Fibroblast of lung (primary cell): ENCODE data around the gene SMIM5. TPM values are rescaled to one million over a fixed set of nuclear protein-coding genes. Genes with fewer than 3 reads are reported as not detected.

Source experiments
- DNase-seq, 2 donors: peaks; one replicate each; pipeline versions ENCODE4 v3.0.0 to v3.0.0-alpha.2; 2010; ENCODE audit warnings: low read depth in 2 of 2
- H2AFZ ChIP-seq: 2 replicates; pipeline ENCODE4 v1.5.1; 2012; ENCODE audit warnings: low read length, control low read depth, inconsistent platforms
- H3K27ac ChIP-seq: 2 replicates; pipeline ENCODE4 v1.5.1; 2011; ENCODE audit warnings: low read length, control low read depth; ENCODE audit not compliant: insufficient read depth
- H3K27me3 ChIP-seq: 2 replicates; pipeline ENCODE4 v1.5.1; 2011; ENCODE audit warnings: mild to moderate bottlenecking, low read length; ENCODE audit not compliant: control insufficient read depth, insufficient read depth
- H3K36me3 ChIP-seq: 2 replicates; pipeline ENCODE4 v1.5.1; 2011; ENCODE audit warnings: low read length; ENCODE audit not compliant: control insufficient read depth, insufficient read depth
- H3K4me1 ChIP-seq: 2 replicates; pipeline ENCODE4 v1.5.1; 2011; ENCODE audit warnings: low read length; ENCODE audit not compliant: control insufficient read depth, insufficient read depth; ENCODE audit errors: extremely low read depth
- H3K4me2 ChIP-seq: 2 replicates; pipeline ENCODE4 v1.5.1; 2011; ENCODE audit warnings: low read length, control low read depth; ENCODE audit not compliant: insufficient read depth; ENCODE audit errors: extremely low read depth
- H3K4me3 ChIP-seq, 4 experiments: fragments of 200-600 bp in 1 of 4; sonication (generic) in 1 of 4; replicated peaks in 1 of 4; 2 replicates each; pipeline ENCODE4 v1.5.1; 2011 to 2016; ENCODE audit warnings: low read length in 4 of 4, low read depth in 3 of 4, mild to moderate bottlenecking in 3 of 4, control low read depth in 2 of 4, inconsistent platforms in 1 of 4, mixed read lengths in 1 of 4; ENCODE audit not compliant: insufficient read depth in 1 of 4; ENCODE audit errors: control extremely low read depth in 1 of 4
- H3K79me2 ChIP-seq: 2 replicates; pipeline ENCODE4 v1.5.1; 2012; ENCODE audit warnings: mild to moderate bottlenecking, low read length, inconsistent platforms; ENCODE audit not compliant: control insufficient read depth, insufficient read depth
- H3K9ac ChIP-seq: 2 replicates; pipeline ENCODE4 v1.5.1; 2011; ENCODE audit warnings: mild to moderate bottlenecking, low read length, control low read depth; ENCODE audit not compliant: insufficient read depth
- H3K9me3 ChIP-seq: 2 replicates; pipeline ENCODE4 v1.5.1; 2012; ENCODE audit warnings: low read depth, low read length; ENCODE audit not compliant: control insufficient read depth, insufficient read depth
- H4K20me1 ChIP-seq: 2 replicates; pipeline ENCODE4 v1.5.1; 2011; ENCODE audit warnings: low read length; ENCODE audit not compliant: control insufficient read depth, insufficient read depth; ENCODE audit errors: extremely low read depth
- CTCF ChIP-seq, 2 donors: IDR thresholded peaks in 1 of 2; conservative IDR thresholded peaks in 1 of 2; 1 replicate in 1 of 2; 2 replicates in 1 of 2; pipeline ENCODE4 v1.5.1; 2011 to 2012; ENCODE audit warnings: low read length in 2 of 2, control low read depth in 1 of 2, inconsistent platforms in 1 of 2, low read depth in 1 of 2, mild to moderate bottlenecking in 1 of 2
- EZH2 ChIP-seq: IDR thresholded peaks from 2 replicates; pipeline ENCODE4 v1.5.1; 2012; ENCODE audit warnings: low read length, control low read depth, mild to moderate bottlenecking; ENCODE audit errors: missing control alignments
- polyA plus RNA-seq, 2 donors: library from polyadenylated mRNA; depleted of rRNA in 1 of 2; stranded (reverse) in 1 of 2; unstranded in 1 of 2; fragments of >200 nt; gene quantifications; 2 replicates each; pipeline ENCODE4 v1.2.1, GENCODE V29; 2011 to 2012; ENCODE audit warnings: missing spikeins in 1 of 2
- total RNA-seq: library from RNA; depleted of rRNA; stranded (reverse); fragments of >200 nt; gene quantifications from 2 replicates; pipeline ENCODE4 v1.2.1, GENCODE V29; 2014

The SMIM5 gene
- total and polyA plus RNA-seq, 2 donors (not counting 1 experiment from before 2014, with no cell fraction given), result 0.05 to 0.17 TPM

- no peak for TF ChIP-seq EZH2
- TF ChIP-seq CTCF (conservative IDR thresholded peaks at IDR 0.05 in 1 of 2, IDR thresholded peaks at IDR 0.05 in 1 of 2; ENCODE audit: low read depth in 1 of 2, low read length in 2 of 2), result no peak
- H4K20me1 ChIP-seq, result no peaks in the 10 kb centered on the region
- H3K4me3 ChIP-seq, result no peak overlapping the region
- DNase-seq, result no peak
- no peak overlapping the region for H3K9ac ChIP-seq
- no peaks in the 10 kb centered on the region for H3K79me2 ChIP-seq
- no peak overlapping the region for H3K4me2 ChIP-seq
- H3K27ac ChIP-seq, result no peak overlapping the region
- no peaks in the 10 kb centered on the region for H3K9me3 ChIP-seq
- H3K27me3 ChIP-seq, result no peaks in the 10 kb centered on the region
- H3K4me1 ChIP-seq, result peaks cover 14% of the 10 kb centered on the region
- no peak overlapping the region for H2AFZ ChIP-seq
- H3K36me3 ChIP-seq, result no peaks in the 10 kb centered on the region
These were observed 2.9 kb upstream of the SMIM5 start for GRCh38 chr17:75630071-75630917.

- H3K9ac ChIP-seq, result no peak overlapping the region
- peaks cover 14% of the 10 kb centered on the region for H3K4me1 ChIP-seq
- no peak overlapping the region for H3K4me3 ChIP-seq
- no peaks in the 10 kb centered on the region for H4K20me1 ChIP-seq
- H3K9me3 ChIP-seq, result no peaks in the 10 kb centered on the region
- H3K79me2 ChIP-seq, result no peaks in the 10 kb centered on the region
- no peak for DNase-seq
- H2AFZ ChIP-seq, result no peak overlapping the region
- H3K36me3 ChIP-seq, result no peaks in the 10 kb centered on the region
- H3K4me2 ChIP-seq, result no peak overlapping the region
- TF ChIP-seq CTCF (conservative IDR thresholded peaks at IDR 0.05 in 1 of 2, IDR thresholded peaks at IDR 0.05 in 1 of 2; ENCODE audit: low read depth in 1 of 2, low read length in 2 of 2) (no peak), EZH2 (no peak)
- no peaks in the 10 kb centered on the region for H3K27me3 ChIP-seq
- H3K27ac ChIP-seq, result no peak overlapping the region
These were observed 1.9 kb upstream of the SMIM5 start for GRCh38 chr17:75631353-75631752.

GRCh38 chr17:75632428-75632827 is 806 bp upstream of the SMIM5 start:
- TF ChIP-seq EZH2 (no peak), CTCF (conservative IDR thresholded peaks at IDR 0.05 in 1 of 2, IDR thresholded peaks at IDR 0.05 in 1 of 2; ENCODE audit: low read depth in 1 of 2, low read length in 2 of 2) (no peak)
- H3K27ac ChIP-seq, result no peak overlapping the region

More at GRCh38 chr17:75632428-75632827, 806 bp upstream of the SMIM5 start:
- Histone ChIP-seq H3K36me3 (no peaks in the 10 kb centered on the region), H3K4me2 (no peak overlapping the region), H3K9me3 (no peaks in the 10 kb centered on the region), H2AFZ (no peak overlapping the region), H3K4me3 (no peak overlapping the region), H3K79me2 (no peaks in the 10 kb centered on the region), H4K20me1 (no peaks in the 10 kb centered on the region), H3K9ac (no peak overlapping the region), H3K27me3 (no peaks in the 10 kb centered on the region), H3K4me1 (peaks cover 14% of the 10 kb centered on the region)
- no peak for DNase-seq
